ENCODE measurements around the gene CD2BP2. TPM values are rescaled to one million over a fixed set of nuclear protein-coding genes. Genes with fewer than 3 reads are reported as not detected.

Gene CD2BP2
- total and polyA plus RNA-seq, 2 of the 8 experiments (the other 6 are each of a cell fraction or from before 2014, with no cell fraction given), result 22.4 to 55.3 TPM

DNA sequence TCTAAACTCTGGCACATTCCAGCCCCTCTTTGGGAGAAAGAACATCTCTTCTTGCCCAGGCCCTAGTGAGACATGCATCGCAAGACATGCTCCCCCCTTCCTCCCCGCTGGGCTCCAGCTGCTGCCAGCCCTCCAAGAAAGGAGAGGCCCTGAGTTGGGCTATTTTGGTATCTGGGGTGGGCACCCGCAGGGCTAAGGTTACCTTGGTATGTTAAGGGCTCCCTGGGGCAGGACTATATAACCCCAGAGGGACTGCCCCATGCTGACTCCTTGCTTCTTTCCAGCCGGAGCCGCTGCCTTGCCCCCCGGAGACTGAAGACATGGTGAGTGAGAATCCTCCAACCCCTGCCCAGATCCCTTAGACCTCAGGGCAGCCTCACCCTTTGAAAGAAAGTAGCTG, 19.4 kb upstream of the CD2BP2 start, which contains the start of gene MYL11 (continued):
- no peak for TF ChIP-seq YY1 (IDR thresholded peaks at IDR 0.05; ENCODE audit: low read depth, low read length)
- no peak for TF ChIP-seq SUZ12 (IDR thresholded peaks at IDR 0.05; ENCODE audit: low read length)
- no peak for TF ChIP-seq RBBP5 (IDR thresholded peaks at IDR 0.05; ENCODE audit: borderline replicate concordance, low read depth, low read length)
- no peak for TF ChIP-seq CHD1 (IDR thresholded peaks at IDR 0.05; ENCODE audit: low read depth, low read length)
- no peak for TF ChIP-seq RNF2 (IDR thresholded peaks at IDR 0.05; ENCODE audit: borderline replicate concordance, low read depth, low read length, missing control alignments, poor library complexity, severe bottlenecking)
- TF ChIP-seq CHD2 (IDR thresholded peaks at IDR 0.05; ENCODE audit: low read length), result no peak
- no peak for TF ChIP-seq CBX5 (IDR thresholded peaks at IDR 0.05; ENCODE audit: low read depth, low read length)
- TF ChIP-seq JUND (IDR thresholded peaks at IDR 0.05; ENCODE audit: low read length), result no peak

All from H1 (cell line).